MG63 (cell line): ENCODE data around the gene SNRNP200. TPM values are rescaled to one million over a fixed set of nuclear protein-coding genes. Genes with fewer than 3 reads are reported as not detected.
"Not testable (repeated sequence)": the region's sequence is repeated elsewhere in the genome, so short reads cannot be mapped to it uniquely, and the experiment has no call there.

ENCODE experiments used
- DNase-seq: peaks from one replicate; pipeline ENCODE4 v3.0.0-alpha.2; 2020
- H3K27me3 ChIP-seq: fragments of 250-450 bp; sonication (Bioruptor Pico); 2 replicates; pipeline ENCODE4 v1.5.1; 2020; ENCODE audit warnings: mild to moderate bottlenecking, moderate library complexity
- H3K36me3 ChIP-seq: fragments of 250-450 bp; sonication (Bioruptor Pico); 2 replicates; pipeline ENCODE4 v1.5.1; 2020; ENCODE audit warnings: mild to moderate bottlenecking, moderate library complexity
- H3K4me3 ChIP-seq: fragments of 250-450 bp; sonication (Bioruptor Pico); 2 replicates; pipeline ENCODE4 v1.5.1; 2020; ENCODE audit warnings: mild to moderate bottlenecking, moderate library complexity
- H3K9me3 ChIP-seq: fragments of 250-450 bp; sonication (Bioruptor Pico); 2 replicates; pipeline ENCODE4 v1.5.1; 2020; ENCODE audit warnings: mild to moderate bottlenecking, moderate library complexity
- total RNA-seq: library from RNA; depleted of rRNA; stranded (reverse); fragments of >200 nt; shearing (Covaris generic); gene quantifications from 2 replicates; pipeline ENCODE4 v1.2.3, GENCODE V29; 2014; ENCODE audit warnings: low replicate concordance

SNRNP200 gene
- total RNA-seq, 1 experiment from 2014 or later = 56.9 TPM

- no peaks in the 10 kb centered on the region for H3K27me3 ChIP-seq
Measured at GRCh38 chr2:96308248-96308647, 2.9 kb upstream of the SNRNP200 start.

GRCh38 chr2:96306370-96306769 lies 1.0 kb upstream of the SNRNP200 start:
- Histone ChIP-seq H3K9me3 (no peaks in the 10 kb centered on the region), H3K27me3 (no peaks in the 10 kb centered on the region), H3K36me3 (peaks cover 30% of the 10 kb centered on the region), H3K4me3 (peak overlapping the region; percentile 90)
- DNase-seq = peak; percentile 22

More at GRCh38 chr2:96308248-96308647, 2.9 kb upstream of the SNRNP200 start:
- Histone ChIP-seq H3K36me3 (peaks cover 12% of the 10 kb centered on the region), H3K4me3 (no peak overlapping the region), H3K9me3 (no peaks in the 10 kb centered on the region)
- DNase-seq = no peak

DNA sequence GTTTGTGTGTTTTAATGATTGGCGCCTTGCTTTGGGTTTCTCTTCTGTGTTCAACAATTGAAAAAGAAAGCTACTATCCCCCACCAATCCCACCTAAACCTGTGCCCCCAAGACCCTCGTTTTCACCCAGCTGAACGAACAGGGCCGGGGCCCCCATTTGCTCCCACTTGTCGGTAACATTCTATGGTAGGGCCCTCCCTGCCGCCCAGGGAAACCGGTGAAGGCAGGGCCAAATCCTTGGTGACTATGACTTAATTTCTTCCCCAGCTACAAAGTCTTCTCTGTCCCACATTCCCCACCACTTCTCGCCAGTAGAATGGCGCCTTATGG lies 598 bp upstream of the SNRNP200 start:
- DNase-seq = no peak
- Histone ChIP-seq H3K36me3 (peaks cover 35% of the 10 kb centered on the region), H3K27me3 (no peaks in the 10 kb centered on the region), H3K4me3 (peak overlapping the region; percentile 90), H3K9me3 (no peaks in the 10 kb centered on the region)

DNA sequence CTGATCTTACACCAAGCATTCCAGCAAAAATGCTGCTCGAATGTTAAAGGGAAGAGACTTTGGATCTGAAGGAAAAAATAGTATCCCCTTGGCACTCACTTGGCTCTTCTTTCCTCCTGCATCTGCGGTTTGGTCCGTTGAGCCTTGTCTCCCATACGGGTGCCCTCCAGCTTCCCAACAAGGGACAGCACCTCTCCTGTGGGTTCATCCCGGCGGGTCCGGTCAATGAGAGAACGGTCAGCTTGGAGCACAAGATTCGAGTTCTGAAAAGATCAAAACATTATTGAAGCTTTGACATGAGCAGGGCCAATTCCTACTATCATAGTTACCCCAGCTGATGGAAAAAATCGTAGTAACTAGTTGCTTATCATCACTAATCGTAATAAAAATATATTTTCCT lies 740 bp downstream of the SNRNP200 start:
- Histone ChIP-seq H3K4me3 (peak overlapping the region; percentile 90), H3K36me3 (peaks cover 48% of the 10 kb centered on the region), H3K27me3 (no peaks in the 10 kb centered on the region), H3K9me3 (no peaks in the 10 kb centered on the region)
- no peak for DNase-seq

- Histone ChIP-seq H3K36me3 (peaks cover 76% of the 10 kb centered on the region), H3K4me3 (no peak overlapping the region), H3K27me3 (no peaks in the 10 kb centered on the region), H3K9me3 (no peaks in the 10 kb centered on the region)
- DNase-seq = no peak
Measured at GRCh38 chr2:96301865-96302264, 3.5 kb downstream of the SNRNP200 start.

DNA sequence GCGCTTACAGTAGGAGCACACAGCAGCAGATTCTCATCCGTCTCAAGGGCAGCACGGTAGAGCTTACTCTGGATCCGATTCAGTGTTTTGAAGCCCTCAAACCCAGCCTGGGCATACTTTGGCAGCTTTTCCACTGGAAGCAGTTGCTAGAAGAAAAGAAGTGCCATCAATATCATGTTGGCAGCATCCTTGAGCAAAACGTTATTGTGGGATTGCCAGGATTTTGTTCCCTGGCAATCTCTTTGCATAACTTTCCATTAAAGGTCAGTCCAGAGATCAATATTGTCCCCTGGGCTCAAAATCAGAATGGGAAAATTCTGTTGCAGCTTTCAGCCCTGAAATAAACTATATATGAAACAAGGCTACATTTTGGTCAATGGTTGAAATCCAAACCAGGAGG lies 8.4 kb downstream of the SNRNP200 start:
- H3K4me3 ChIP-seq = no peak overlapping the region
- no peaks in the 10 kb centered on the region for H3K9me3 ChIP-seq
- H3K27me3 ChIP-seq = no peaks in the 10 kb centered on the region
- peaks cover 99% of the 10 kb centered on the region for H3K36me3 ChIP-seq
- no peak for DNase-seq

DNA sequence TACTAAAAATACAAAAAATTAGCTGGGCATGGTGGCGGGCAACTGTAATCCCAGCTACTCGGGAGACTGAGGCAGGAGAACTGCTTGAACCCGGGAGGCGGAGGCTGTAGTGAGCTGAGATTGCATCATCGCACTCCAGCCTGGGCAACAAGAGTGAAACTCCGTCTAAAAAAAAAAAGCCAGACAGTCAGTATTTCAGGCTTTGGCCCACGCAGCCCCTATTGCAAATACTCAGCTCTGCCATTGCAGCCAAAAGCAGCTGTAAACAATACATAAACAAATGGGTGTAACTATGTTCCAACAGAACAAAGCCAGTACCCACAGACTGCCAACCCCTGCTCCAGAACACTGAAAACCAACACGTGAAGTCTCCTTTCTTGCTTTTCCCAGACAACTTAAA lies 11.1 kb downstream of the SNRNP200 start:
- H3K9me3 ChIP-seq, H3K4me3 ChIP-seq, H3K27me3 ChIP-seq, DNase-seq: not testable (repeated sequence)
- H3K36me3 ChIP-seq = peaks cover 98% of the 10 kb centered on the region

DNA sequence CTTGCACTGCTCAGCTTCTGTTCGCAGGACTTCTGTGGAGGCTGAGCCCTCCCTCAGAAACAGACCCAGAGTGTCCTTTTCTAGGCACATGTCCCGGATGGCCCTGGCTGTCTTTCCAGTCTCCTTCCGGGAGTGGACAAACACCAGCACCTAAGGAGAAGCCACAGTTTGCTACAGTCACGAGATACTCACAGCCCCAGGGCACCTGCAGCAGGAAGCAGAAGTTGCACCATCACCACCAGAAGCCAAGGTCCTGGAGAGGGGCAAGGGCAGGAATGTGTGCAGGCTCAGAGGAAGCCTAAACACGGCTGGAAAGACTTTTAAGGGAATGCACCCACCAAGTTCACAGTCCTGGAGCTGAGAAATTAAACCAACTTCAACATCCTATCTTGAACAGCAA lies 13.6 kb downstream of the SNRNP200 start:
- no peak for DNase-seq
- H3K36me3 ChIP-seq = peaks cover 98% of the 10 kb centered on the region
- no peaks in the 10 kb centered on the region for H3K9me3 ChIP-seq
- H3K4me3 ChIP-seq = no peak overlapping the region
- no peaks in the 10 kb centered on the region for H3K27me3 ChIP-seq

DNA sequence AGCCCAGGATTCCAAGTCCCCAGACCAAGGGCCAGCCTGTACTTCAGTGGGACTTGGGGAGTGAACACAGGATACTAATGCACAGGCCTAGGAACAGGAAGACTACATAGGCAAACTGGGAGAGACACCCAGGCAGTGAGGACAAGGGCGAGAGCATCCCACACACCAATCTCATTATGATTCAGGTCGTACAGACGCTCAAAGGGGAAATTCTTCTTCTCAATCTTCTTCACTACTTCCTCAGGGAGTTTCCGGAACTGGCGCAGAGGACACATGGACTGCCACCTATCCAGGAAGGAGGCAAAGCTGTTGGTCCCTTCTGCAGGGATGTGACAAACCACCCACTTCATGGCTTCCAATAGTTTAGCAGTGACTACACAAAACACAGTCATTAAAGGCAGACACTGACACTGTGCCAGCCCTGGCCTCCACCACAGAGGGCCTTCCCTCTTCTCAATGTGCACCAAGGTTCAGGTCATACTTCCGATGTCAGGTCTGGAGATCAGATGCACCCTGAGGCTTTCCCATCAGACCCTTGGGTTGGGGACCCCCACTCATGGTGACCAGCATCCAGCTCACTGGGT lies 18.0 kb downstream of the SNRNP200 start:
- DNase-seq = no peak
- Histone ChIP-seq H3K4me3 (no peak overlapping the region), H3K9me3 (no peaks in the 10 kb centered on the region), H3K36me3 (peaks cover 96% of the 10 kb centered on the region), H3K27me3 (no peaks in the 10 kb centered on the region)

- H3K36me3 ChIP-seq = peaks cover 71% of the 10 kb centered on the region
- no peak overlapping the region for H3K4me3 ChIP-seq
- H3K9me3 ChIP-seq = no peaks in the 10 kb centered on the region
- no peaks in the 10 kb centered on the region for H3K27me3 ChIP-seq
- no peak for DNase-seq
Measured at GRCh38 chr2:96276787-96277499, 28.4 kb downstream of the SNRNP200 start.

- DNase-seq = no peak
- Histone ChIP-seq H3K36me3 (peaks cover 74% of the 10 kb centered on the region), H3K27me3 (no peaks in the 10 kb centered on the region), H3K4me3 (no peak overlapping the region), H3K9me3 (no peaks in the 10 kb centered on the region)
Measured at GRCh38 chr2:96274355-96275056, 30.8 kb downstream of the SNRNP200 start.

DNA sequence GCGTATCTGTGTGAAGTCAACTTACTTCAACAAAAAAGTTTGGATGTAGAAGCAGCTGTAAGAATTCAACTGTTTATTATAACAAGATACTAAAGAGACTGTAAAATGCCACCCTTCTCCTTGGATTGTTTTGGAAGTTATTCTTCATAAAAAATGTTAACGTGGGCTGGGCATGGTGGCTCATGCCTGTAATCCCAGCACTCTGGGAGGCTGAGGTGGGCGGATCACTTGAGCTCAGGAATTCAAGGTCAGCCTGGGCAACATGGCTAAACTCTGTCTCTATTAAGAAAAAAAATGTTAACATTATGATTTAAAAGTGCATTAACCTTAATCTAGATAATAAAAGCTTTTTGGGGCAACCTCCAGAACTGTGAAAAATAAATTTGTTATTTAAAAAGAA lies 31.6 kb downstream of the SNRNP200 start:
- no peaks in the 10 kb centered on the region for H3K9me3 ChIP-seq
- H3K36me3 ChIP-seq = peaks cover 74% of the 10 kb centered on the region
- DNase-seq = no peak
- H3K4me3 ChIP-seq = no peak overlapping the region
- H3K27me3 ChIP-seq = no peaks in the 10 kb centered on the region

- no peaks in the 10 kb centered on the region for H3K27me3 ChIP-seq
Measured at GRCh38 chr2:96271995-96272394, 33.4 kb downstream of the SNRNP200 start.

GRCh38 chr2:96267159-96267971 lies 38.0 kb downstream of the SNRNP200 start:
- H3K9me3 ChIP-seq = no peaks in the 10 kb centered on the region

More at GRCh38 chr2:96271995-96272394, 33.4 kb downstream of the SNRNP200 start:
- Histone ChIP-seq H3K4me3 (no peak overlapping the region), H3K9me3 (no peaks in the 10 kb centered on the region), H3K36me3 (peaks cover 73% of the 10 kb centered on the region)
- DNase-seq = no peak

GRCh38 chr2:96265840-96266679 lies 39.3 kb downstream of the SNRNP200 start, which contains the start of the genes CIAO1 and TMEM127:
Gene CIAO1, plus strand, starts transcription at chr2:96266225. Its CDS starts 126 bp downstream, at chr2:96266351.
Gene TMEM127, minus strand, starts transcription at chr2:96265997. Its CDS starts 616 bp downstream, at chr2:96265381.
- Histone ChIP-seq H3K4me3 (peak within 1 kb of the TSS; percentile 99), H3K27me3 (no peaks in the 10 kb centered on the region), H3K9me3 (no peaks in the 10 kb centered on the region), H3K36me3 (peaks cover 55% of the 10 kb centered on the region)
- DNase-seq = peak; percentile 99

More at GRCh38 chr2:96267159-96267971, 38.0 kb downstream of the SNRNP200 start:
- Histone ChIP-seq H3K36me3 (peaks cover 62% of the 10 kb centered on the region), H3K4me3 (peak overlapping the region; percentile 99), H3K27me3 (no peaks in the 10 kb centered on the region)
- DNase-seq = peak; percentile 31

DNA sequence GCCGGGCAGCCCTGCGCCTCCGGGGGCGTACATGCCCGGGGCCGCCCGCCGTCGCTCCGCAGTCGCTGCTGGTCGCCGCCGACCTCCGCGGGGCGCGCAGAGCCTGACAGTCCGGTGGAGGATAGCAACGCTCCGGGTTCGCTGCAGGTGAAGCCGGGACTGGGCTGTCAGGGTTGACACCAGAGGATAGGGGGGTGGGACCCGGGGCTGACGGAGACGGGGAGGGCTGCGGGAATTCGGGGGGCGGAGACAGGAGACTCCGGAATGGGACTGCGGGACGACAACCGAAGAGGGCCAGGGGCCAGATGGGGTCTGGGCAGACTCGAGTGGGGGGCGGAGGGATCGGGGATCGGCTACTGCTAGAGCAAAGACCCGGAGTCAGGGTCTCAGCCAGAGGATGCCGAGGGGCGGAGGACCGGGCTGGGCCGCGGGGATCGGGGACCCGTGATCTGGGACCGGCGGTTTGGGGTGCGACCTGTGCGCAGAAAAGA lies 40.0 kb downstream of the SNRNP200 start:
- Histone ChIP-seq H3K27me3 (no peaks in the 10 kb centered on the region), H3K9me3 (no peaks in the 10 kb centered on the region), H3K36me3 (peaks cover 51% of the 10 kb centered on the region), H3K4me3 (peak overlapping the region; percentile 99)
- peak; percentile 32 for DNase-seq
